ENCODE measurements around the gene GPLD1. TPM values are rescaled to one million over a fixed set of nuclear protein-coding genes. Genes with fewer than 3 reads are reported as not detected.

The GPLD1 gene
- 0.14 and 0.22 TPM in 2 replicates for total RNA-seq

DNA sequence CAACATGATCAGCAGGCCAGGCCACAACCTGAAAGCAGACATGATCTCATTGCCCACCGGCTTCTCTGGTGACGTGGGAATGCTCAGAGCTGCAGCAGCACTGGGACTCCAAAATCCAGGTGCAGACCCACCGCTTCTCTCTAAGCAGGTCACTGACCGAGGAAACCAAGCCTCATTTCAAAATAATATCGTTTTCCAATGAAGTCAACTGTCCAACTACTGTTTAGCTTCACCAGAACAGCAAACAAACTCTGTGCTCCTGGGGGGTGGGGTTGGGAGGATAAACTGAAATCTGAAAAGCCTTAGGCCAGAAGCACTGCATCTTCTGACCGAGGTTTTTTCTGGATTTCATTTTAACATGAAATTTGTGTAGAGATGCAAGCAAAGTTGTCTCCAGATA is at the start of gene GPLD1:
Gene GPLD1, minus strand, starts transcription at position 109 of the 400 bp plus-strand sequence. Its CDS starts 67 bp downstream, at position 42.

DNA sequence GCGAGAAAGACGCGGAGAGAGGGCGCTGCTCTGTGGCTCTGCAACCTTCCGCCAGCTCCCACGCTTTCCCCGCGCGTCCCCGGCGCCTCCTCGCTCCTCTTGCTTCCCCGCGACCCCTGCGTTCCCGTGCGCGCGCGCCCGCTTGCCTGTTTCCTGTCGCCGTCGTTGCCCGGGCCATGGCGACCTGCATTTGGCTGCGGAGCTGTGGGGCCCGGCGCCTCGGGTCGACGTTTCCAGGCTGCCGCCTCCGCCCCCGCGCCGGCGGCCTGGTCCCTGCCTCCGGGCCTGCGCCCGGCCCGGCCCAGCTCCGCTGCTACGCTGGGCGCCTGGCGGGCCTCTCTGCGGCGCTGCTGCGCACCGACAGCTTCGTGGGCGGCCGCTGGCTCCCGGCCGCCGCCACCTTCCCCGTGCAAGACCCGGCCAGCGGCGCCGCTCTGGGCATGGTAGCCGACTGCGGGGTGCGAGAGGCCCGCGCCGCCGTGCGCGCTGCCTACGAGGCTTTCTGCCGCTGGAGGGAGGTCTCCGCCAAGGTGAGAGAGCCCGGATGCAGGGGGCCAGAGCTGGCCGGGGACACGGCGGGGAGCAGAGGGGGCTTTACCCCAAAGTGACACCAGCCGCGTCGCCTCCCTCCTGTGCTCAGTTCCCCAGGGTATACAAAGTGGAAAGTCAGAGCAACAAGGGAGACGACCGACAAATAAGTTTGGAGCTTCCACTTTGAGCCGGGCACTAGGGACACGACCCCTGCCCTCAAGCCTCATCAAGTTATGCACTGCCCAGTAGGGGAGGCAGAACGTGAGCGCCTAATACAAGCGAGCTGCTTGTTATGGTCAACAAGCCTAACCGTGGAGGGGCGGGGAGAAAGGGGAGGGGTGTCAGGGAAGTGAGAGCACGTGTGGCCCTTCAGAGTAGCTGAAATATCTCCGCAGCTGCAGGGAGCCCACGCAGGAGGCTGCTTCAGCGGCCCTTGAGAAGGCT is 5.7 kb upstream of the GPLD1 start, which contains the start of gene ALDH5A1:
Gene ALDH5A1, plus strand, starts transcription at position 149 of the 975 bp plus-strand sequence. Its CDS starts 28 bp downstream, at position 177.

GRCh38 chr6:24402697-24403500 is 86.5 kb downstream of the GPLD1 start, which contains the start of gene MRS2:
Gene MRS2 (plus strand): TSS chr6:24402936. CDS start chr6:24403047, 111 bp downstream.

Other genes starting within 250 kb of the GPLD1 start
- gene DCDC2, start 131.5 kb downstream of the GPLD1 start, total RNA-seq: under 0.01 and 0.14 TPM in 2 replicates
- 24.1 and 34.9 TPM in 2 replicates for gene MRS2, start 86.6 kb downstream of the GPLD1 start, total RNA-seq
- gene ALDH5A1, start 5.4 kb upstream of the GPLD1 start, total RNA-seq: 0.22 and 0.29 TPM in 2 replicates
- gene KIAA0319, start 156.6 kb upstream of the GPLD1 start, total RNA-seq: under 0.01 TPM in 1 of 2 replicates, not detected in the other
- gene TDP2, start 177.3 kb upstream of the GPLD1 start, total RNA-seq: 17.7 and 18.8 TPM in 2 replicates
- gene ACOT13, start 177.5 kb upstream of the GPLD1 start, total RNA-seq: 3.1 and 5.7 TPM in 2 replicates
- gene C6orf62, start 229.6 kb upstream of the GPLD1 start, total RNA-seq: 159 and 163 TPM in 2 replicates